Caco-2 (cell line): ENCODE measurements around the gene SORBS1. TPM values are rescaled to one million over a fixed set of nuclear protein-coding genes. Genes with fewer than 3 reads are reported as not detected.

ENCODE experiments used
- BruUV-seq: library from RNA; stranded (reverse); fragments of 400-500 nt; replicated peaks from 2 replicates; lab custom pipeline; 2021; lab: Mats Ljungman, UMichigan
- CTCF ChIA-PET: fragments of 300-600 bp; sonication (Branson Sonifier 250); formaldehyde crosslinking; loops from one replicate; lab custom pipeline; 2022; ENCODE audit warnings: antibody characterized with exemption; lab: Charles Lee
- POLR2A ChIA-PET: fragments of 300-600 bp; sonication (Branson Sonifier 250); formaldehyde crosslinking; loops from one replicate; lab custom pipeline; 2022; ENCODE audit warnings: antibody characterized with exemption; lab: Charles Lee
- DNase-seq, 2 experiments: peaks; one replicate each; pipeline versions ENCODE4 v3.0.0 to v3.0.0-alpha.2; 2020 to 2022
- H3K27me3 ChIP-seq: replicated peaks from 2 replicates; pipeline ENCODE4 v1.6.0; 2011; ENCODE audit warnings: low read length; ENCODE audit not compliant: control insufficient read depth, insufficient read depth
- H3K36me3 ChIP-seq: 2 replicates; pipeline ENCODE4 v1.5.1; 2011; ENCODE audit warnings: low read length; ENCODE audit not compliant: control insufficient read depth, insufficient read depth
- H3K4me1 ChIP-seq: fragments of 250-450 bp; sonication (Bioruptor Pico); 2 replicates; pipeline ENCODE4 v1.5.1; 2020; ENCODE audit warnings: mild to moderate bottlenecking
- H3K4me3 ChIP-seq: 2 replicates; pipeline ENCODE4 v1.5.1; 2011; ENCODE audit warnings: low read depth, mild to moderate bottlenecking, control low read depth, low read length
- H3K9me3 ChIP-seq: fragments of 250-450 bp; sonication (Bioruptor Pico); 2 replicates; pipeline ENCODE4 v1.5.1; 2020; ENCODE audit warnings: mild to moderate bottlenecking, moderate library complexity
- H3K27ac Mint-ChIP-seq: one replicate; pipeline ENCODE4 v1.8.0; 2022; ENCODE audit warnings: mixed read lengths; ENCODE audit not compliant: unreplicated experiment
- H3K27me3 Mint-ChIP-seq: one replicate; pipeline ENCODE4 v1.8.0; 2022; ENCODE audit warnings: mixed read lengths; ENCODE audit not compliant: insufficient read depth, unreplicated experiment
- H3K36me3 Mint-ChIP-seq: one replicate; pipeline ENCODE4 v1.8.0; 2022; ENCODE audit warnings: mild to moderate bottlenecking, mixed read lengths; ENCODE audit not compliant: insufficient read depth, unreplicated experiment
- H3K4me1 Mint-ChIP-seq: one replicate; pipeline ENCODE4 v1.8.0; 2022; ENCODE audit warnings: low read depth, mixed read lengths; ENCODE audit not compliant: unreplicated experiment
- H3K4me3 Mint-ChIP-seq: one replicate; pipeline ENCODE4 v1.8.0; 2022; ENCODE audit warnings: mild to moderate bottlenecking, moderate library complexity, mixed read lengths; ENCODE audit not compliant: unreplicated experiment
- H3K9me3 Mint-ChIP-seq: one replicate; pipeline ENCODE4 v1.8.0; 2022; ENCODE audit warnings: mixed read lengths; ENCODE audit not compliant: unreplicated experiment
- CTCF ChIP-seq, 2 experiments: fragments of 200-600 bp in 1 of 2; IDR thresholded peaks; 1 replicate in 1 of 2; 2 replicates in 1 of 2; pipeline versions ENCODE4 v1.5.1 to v1.8.0; 2011 to 2022; ENCODE audit warnings: antibody characterized with exemption in 1 of 2, control low read depth in 1 of 2, inconsistent platforms in 1 of 2, low read depth in 1 of 2, low read length in 1 of 2, mild to moderate bottlenecking in 1 of 2, moderate library complexity in 1 of 2; ENCODE audit not compliant: insufficient read depth in 1 of 2, severe bottlenecking in 1 of 2, unreplicated experiment in 1 of 2
- intact Hi-C: fragments of 100-400 bp; cut with micrococcal nuclease; formaldehyde crosslinking; loops from one replicate; pipeline ENCODE4 v1.10.0; 2022; ENCODE audit not compliant: unreplicated experiment
- total RNA-seq: library from RNA; stranded (reverse); gene quantifications from 2 replicates; pipeline ENCODE4 v1.2.3, GENCODE V29; 2022

SORBS1 gene
- total RNA-seq, 1 experiment from 2014 or later, result 39.3 TPM

GRCh38 chr10:95536894-95537541 is 24.2 kb downstream of the SORBS1 start:
- H3K4me1 Mint-ChIP-seq, result peaks cover 66% of the 10 kb centered on the region
- peak in 1 of 2 experiments; percentile 1 for TF ChIP-seq CTCF (IDR thresholded peaks at IDR 0.05; ENCODE audit: insufficient read depth in 1 of 2, low read depth in 1 of 2, low read length in 1 of 2, severe bottlenecking in 1 of 2, unreplicated experiment in 1 of 2)

GRCh38 chr10:95536017-95536416 is 25.2 kb downstream of the SORBS1 start:
- ChIA-PET CTCF (no interaction called here), POLR2A (no interaction called here)
- no peaks in the 10 kb centered on the region for H3K36me3 ChIP-seq

More at GRCh38 chr10:95536894-95537541, 24.2 kb downstream of the SORBS1 start:
- Histone ChIP-seq H3K27me3 (no peaks in the 10 kb centered on the region), H3K9me3 (no peaks in the 10 kb centered on the region), H3K4me1 (peaks cover 86% of the 10 kb centered on the region), H3K4me3 (no peak overlapping the region), H3K36me3 (no peaks in the 10 kb centered on the region)
- Mint-ChIP-seq H3K9me3 (no peaks in the 10 kb centered on the region), H3K27ac (peak overlapping the region; percentile 79), H3K27me3 (no peaks in the 10 kb centered on the region), H3K36me3 (peaks cover 15% of the 10 kb centered on the region), H3K4me3 (no peak overlapping the region)
- BruUV-seq, result no TSS peak
- CTCF ChIA-PET, result no interaction called here
- POLR2A ChIA-PET, result no interaction called here
- intact Hi-C loops, result no loop called here
- no peak for DNase-seq

GRCh38 chr10:95535526-95535925 is 25.6 kb downstream of the SORBS1 start:
- Histone ChIP-seq H3K27me3 (no peaks in the 10 kb centered on the region), H3K4me3 (no peak overlapping the region), H3K36me3 (no peaks in the 10 kb centered on the region), H3K4me1 (peaks cover 81% of the 10 kb centered on the region), H3K9me3 (no peaks in the 10 kb centered on the region)
- no peak for DNase-seq
- Mint-ChIP-seq H3K4me1 (peaks cover 58% of the 10 kb centered on the region), H3K36me3 (peaks cover 16% of the 10 kb centered on the region), H3K27me3 (no peaks in the 10 kb centered on the region), H3K4me3 (no peak overlapping the region), H3K9me3 (no peaks in the 10 kb centered on the region), H3K27ac (peak overlapping the region; percentile 79)
- intact Hi-C loops, result no loop called here
- no TSS peak for BruUV-seq
- CTCF ChIA-PET, result no interaction called here
- no peak for TF ChIP-seq CTCF (IDR thresholded peaks at IDR 0.05; ENCODE audit: insufficient read depth in 1 of 2, low read depth in 1 of 2, low read length in 1 of 2, severe bottlenecking in 1 of 2, unreplicated experiment in 1 of 2)
- POLR2A ChIA-PET, result no interaction called here

More at GRCh38 chr10:95536017-95536416, 25.2 kb downstream of the SORBS1 start:
- intact Hi-C loops, result no loop called here
- peaks cover 58% of the 10 kb centered on the region for H3K4me1 Mint-ChIP-seq
- H3K27ac Mint-ChIP-seq, result peak overlapping the region; percentile 79
- peaks cover 16% of the 10 kb centered on the region for H3K36me3 Mint-ChIP-seq
- Histone ChIP-seq H3K9me3 (no peaks in the 10 kb centered on the region), H3K4me3 (no peak overlapping the region), H3K27me3 (no peaks in the 10 kb centered on the region), H3K4me1 (peaks cover 81% of the 10 kb centered on the region)
- H3K27me3 Mint-ChIP-seq, result no peaks in the 10 kb centered on the region
- H3K9me3 Mint-ChIP-seq, result no peaks in the 10 kb centered on the region
- H3K4me3 Mint-ChIP-seq, result no peak overlapping the region
- no TSS peak for BruUV-seq
- DNase-seq, result no peak
- TF ChIP-seq CTCF (IDR thresholded peaks at IDR 0.05; ENCODE audit: insufficient read depth in 1 of 2, low read depth in 1 of 2, low read length in 1 of 2, severe bottlenecking in 1 of 2, unreplicated experiment in 1 of 2), result no peak
